GM12801 (cell line): Measurements from ENCODE around the gene STIMATE.

Experiments
- CTCF ChIP-seq: IDR thresholded peaks from one replicate; pipeline ENCODE4 v1.5.1; 2011; ENCODE audit warnings: control low read depth; ENCODE audit not compliant: insufficient read length; ENCODE audit errors: extremely low read depth

Gene STIMATE

GRCh38 chr3:52845691-52846431 is 51.5 kb downstream of the STIMATE start:
- TF ChIP-seq CTCF: no peak

GRCh38 chr3:52845157-52845556 is 52.2 kb downstream of the STIMATE start:
- no peak for TF ChIP-seq CTCF

- no peak for TF ChIP-seq CTCF
Observed at GRCh38 chr3:52844290-52844975, 52.9 kb downstream of the STIMATE start.

- TF ChIP-seq CTCF: no peak
Observed at GRCh38 chr3:52843881-52844280, 53.5 kb downstream of the STIMATE start.

GRCh38 chr3:52843108-52843865 is 54.1 kb downstream of the STIMATE start:
- no peak for TF ChIP-seq CTCF

- no peak for TF ChIP-seq CTCF
Observed at GRCh38 chr3:52842424-52842823, 54.9 kb downstream of the STIMATE start.

- no peak for TF ChIP-seq CTCF
Observed at GRCh38 chr3:52841981-52842340, 55.4 kb downstream of the STIMATE start.
